GM12878 (cell line): ENCODE results near the gene ADCYAP1R1. TPM values are rescaled to one million over a fixed set of nuclear protein-coding genes. Genes with fewer than 3 reads are reported as not detected.

Source experiments
- ATAC-seq: fragments of 200-7000 bp; cut with Tn5 transposase; 3 replicates; pipeline ENCODE4 v1.9.1; 2020; ENCODE audit warnings: mild to moderate bottlenecking, moderate library complexity
- BruUV-seq: library from RNA; stranded (reverse); fragments of 400-500 nt; replicated peaks from 2 replicates; lab custom pipeline; 2021; lab: Mats Ljungman, UMichigan
- CTCF ChIA-PET: fragments of 300-600 bp; sonication (Branson Sonifier 250); formaldehyde crosslinking; extraction: SDS; loops from one replicate; lab custom pipeline; 2021; ENCODE audit warnings: inconsistent platforms; lab: Yijun Ruan, JAX
- POLR2A ChIA-PET: fragments of 350-600 bp; formaldehyde crosslinking; extraction: SDS; loops from one replicate; lab custom pipeline; 2021; ENCODE audit warnings: inconsistent platforms; lab: Charles Lee
- RAD21 ChIA-PET: fragments of 300-600 bp; sonication (Branson Sonifier 250); formaldehyde crosslinking; loops from one replicate; lab custom pipeline; 2023; ENCODE audit warnings: antibody characterized with exemption; ENCODE audit not compliant: unreplicated experiment; lab: Charles Lee
- SMC1A ChIA-PET: fragments of 300-600 bp; sonication (Branson Sonifier 250); formaldehyde crosslinking; loops from one replicate; lab custom pipeline; 2023; ENCODE audit not compliant: unreplicated experiment, uncharacterized antibody; lab: Charles Lee
- DNase-seq: peaks from one replicate; pipeline ENCODE4 v3.0.0-alpha.2; 2011; ENCODE audit warnings: low read depth, low spot score
- FAIRE-seq: peaks from 3 replicates; lab custom pipeline; 2011; peaks lifted over from hg19 to GRCh38; lab: Jason Lieb, UNC
- H2AFZ ChIP-seq: 2 replicates; pipeline ENCODE4 v1.6.0; 2011; ENCODE audit warnings: low read depth, low read length, control low read depth; ENCODE audit not compliant: control insufficient read depth
- H3K27ac ChIP-seq: 2 replicates; pipeline ENCODE4 v1.5.1; 2011; ENCODE audit warnings: control low read depth; ENCODE audit not compliant: control insufficient read depth, insufficient read depth
- H3K27me3 ChIP-seq, 2 experiments: replicated peaks in 1 of 2; 2 replicates each; pipeline versions ENCODE4 v1.6.0 to v1.6.1; 2011; ENCODE audit warnings: low read length in 1 of 2; ENCODE audit not compliant: control insufficient read depth in 2 of 2, insufficient read depth in 2 of 2
- H3K36me3 ChIP-seq, 2 experiments: 2 replicates each; pipeline ENCODE4 v1.5.1; 2011; ENCODE audit warnings: low read length in 1 of 2; ENCODE audit not compliant: control insufficient read depth in 2 of 2, insufficient read depth in 2 of 2
- H3K4me1 ChIP-seq: 2 replicates; pipeline ENCODE4 v1.6.1; 2011; ENCODE audit warnings: mild to moderate bottlenecking, low read length, moderate library complexity, mixed read lengths; ENCODE audit not compliant: control insufficient read depth, insufficient read depth
- H3K4me2 ChIP-seq: 2 replicates; pipeline ENCODE4 v1.6.0; 2011; ENCODE audit warnings: control low read depth; ENCODE audit not compliant: control insufficient read depth, insufficient read depth
- H3K4me3 ChIP-seq: fragments of 200-600 bp; sonication (generic); 2 replicates; pipeline ENCODE4 v1.5.1; 2016
- H3K79me2 ChIP-seq: 2 replicates; pipeline ENCODE4 v1.6.0; 2011; ENCODE audit warnings: low read length; ENCODE audit not compliant: control insufficient read depth, insufficient read depth
- H3K9ac ChIP-seq: 2 replicates; pipeline ENCODE4 v1.8.0; 2011; ENCODE audit warnings: low read length, control low read depth, mixed read lengths; ENCODE audit not compliant: control insufficient read depth, insufficient read depth
- H3K9me3 ChIP-seq: replicated peaks from 3 replicates; pipeline ENCODE4 v1.5.1; 2011; ENCODE audit warnings: mild to moderate bottlenecking, low read length; ENCODE audit not compliant: control insufficient read depth, insufficient read depth
- H4K20me1 ChIP-seq: 2 replicates; pipeline ENCODE4 v1.6.0; 2011; ENCODE audit not compliant: control insufficient read depth, insufficient read depth
- BCL11A ChIP-seq: IDR thresholded peaks from 2 replicates; pipeline ENCODE4 v1.6.1; 2011; ENCODE audit warnings: low read depth, low read length
- BHLHE40 ChIP-seq, 2 experiments: fragments of 450-650 bp in 1 of 2; IDR thresholded peaks; 2 replicates each; pipeline ENCODE4 v1.6.1; 2011 to 2017; ENCODE audit warnings: low read depth in 2 of 2, borderline replicate concordance in 1 of 2, improper control_type of control experiment in 1 of 2, low read length in 1 of 2, mild to moderate bottlenecking in 1 of 2
- BRCA1 ChIP-seq: IDR thresholded peaks from 2 replicates; pipeline ENCODE4 v1.6.1; 2011; ENCODE audit warnings: low read depth, low read length, improper control_type of control experiment
- CBX3 ChIP-seq: fragments of 200-600 bp; sonication (generic); IDR thresholded peaks from 2 replicates; pipeline ENCODE4 v1.6.1; 2016; ENCODE audit warnings: low read depth, borderline replicate concordance
- CHD2 ChIP-seq: IDR thresholded peaks from 2 replicates; pipeline ENCODE4 v1.6.1; 2011; ENCODE audit warnings: low read depth, low read length, improper control_type of control experiment, borderline replicate concordance
- FOS ChIP-seq: IDR thresholded peaks from 3 replicates; pipeline ENCODE4 v1.6.1; 2011; ENCODE audit warnings: borderline replicate concordance; ENCODE audit not compliant: insufficient read length; ENCODE audit errors: extremely low read depth
- FOXM1 ChIP-seq: IDR thresholded peaks from 2 replicates; pipeline ENCODE4 v1.6.1; 2012; ENCODE audit warnings: low read depth, mild to moderate bottlenecking, inconsistent platforms, low read length, moderate library complexity
- IRF4 ChIP-seq: IDR thresholded peaks from 2 replicates; pipeline ENCODE4 v1.6.1; 2011; ENCODE audit warnings: low read depth, low read length
- KAT2A ChIP-seq: conservative IDR thresholded peaks from 2 replicates; pipeline ENCODE4 v1.6.1; 2011; ENCODE audit warnings: low read depth, low read length; ENCODE audit not compliant: control insufficient read depth
- KLF5 ChIP-seq: fragments of 450-650 bp; IDR thresholded peaks from 2 replicates; pipeline ENCODE4 v1.6.1; 2014; ENCODE audit warnings: mild to moderate bottlenecking; ENCODE audit not compliant: partially characterized antibody
- MYC ChIP-seq: IDR thresholded peaks from 2 replicates; pipeline ENCODE4 v1.6.1; 2011; ENCODE audit warnings: mild to moderate bottlenecking, low read length, moderate library complexity, inconsistent platforms; ENCODE audit not compliant: insufficient read depth, insufficient replicate concordance, insufficient read length, severe bottlenecking
- PKNOX1 ChIP-seq: fragments of 450-650 bp; IDR thresholded peaks from 2 replicates; pipeline ENCODE4 v1.6.1; 2016; ENCODE audit warnings: mild to moderate bottlenecking
- PML ChIP-seq: IDR thresholded peaks from 2 replicates; pipeline ENCODE4 v1.6.1; 2012; ENCODE audit warnings: low read length, inconsistent platforms
- RELA ChIP-seq: fragments of 450-650 bp; IDR thresholded peaks from 2 replicates; pipeline ENCODE4 v1.8.0; 2014; ENCODE audit warnings: borderline replicate concordance; ENCODE audit not compliant: partially characterized antibody
- REST ChIP-seq: IDR thresholded peaks from 2 replicates; pipeline ENCODE4 v1.6.1; 2012; ENCODE audit warnings: mild to moderate bottlenecking, low read depth, low read length
- RFX5 ChIP-seq: IDR thresholded peaks from 2 replicates; pipeline ENCODE4 v1.6.1; 2011; ENCODE audit warnings: low read depth, low read length, improper control_type of control experiment
- SREBF1 ChIP-seq: IDR thresholded peaks from 2 replicates; pipeline ENCODE4 v1.6.1; 2012; ENCODE audit warnings: mild to moderate bottlenecking, low read length
- SREBF2 ChIP-seq: IDR thresholded peaks from 2 replicates; pipeline ENCODE4 v1.6.1; 2012; ENCODE audit warnings: mild to moderate bottlenecking, low read length
- SRF ChIP-seq, 2 experiments: IDR thresholded peaks; 2 replicates each; pipeline ENCODE4 v1.6.1; 2011; ENCODE audit warnings: low read depth in 2 of 2, low read length in 2 of 2, mild to moderate bottlenecking in 1 of 2, moderate library complexity in 1 of 2
- TCF7 ChIP-seq: IDR thresholded peaks from 2 replicates; pipeline ENCODE4 v1.6.1; 2014; ENCODE audit warnings: antibody characterized with exemption, borderline replicate concordance
- YY1 ChIP-seq: IDR thresholded peaks from 2 replicates; pipeline ENCODE4 v1.6.1; 2011; ENCODE audit warnings: low read depth, mild to moderate bottlenecking, low read length
- ZZZ3 ChIP-seq: IDR thresholded peaks from 2 replicates; pipeline ENCODE4 v1.6.1; 2011; ENCODE audit warnings: low read depth; ENCODE audit not compliant: control insufficient read depth, insufficient read length
- WGBS: methylation state at CpG from one replicate; pipeline ENCODE4 v1.1.6; 2016; ENCODE audit warnings: low lambda C conversion rate; ENCODE audit not compliant: insufficient replicate concordance, insufficient coverage; ENCODE audit errors: missing lambda C conversion rate; 5-methylcytosine and 5-hydroxymethylcytosine counted together
- in situ Hi-C: fragments of 300-500 bp; cut with MboI; formaldehyde crosslinking; loops from 9 replicates; pipeline ENCODE4 v1.14.3; 2018; ENCODE audit warnings: mixed read lengths
- intact Hi-C: fragments of 100-400 bp; cut with micrococcal nuclease; formaldehyde crosslinking; loops from one replicate; pipeline ENCODE4 v1.14.2; 2022; ENCODE audit not compliant: unreplicated experiment
- polyA plus RNA-seq, 11 experiments: library from polyadenylated mRNA; depleted of rRNA in 4 of 11; unstranded in 6 of 11; stranded (reverse) in 5 of 11; fragments of >200 nt; fragmentation: Nextera tagmentation in 4 of 11; fragmentation: Illumina TruSeq in 1 of 11; extraction: Ambion mirVana in 4 of 11; extraction: Trizol in 1 of 11; gene quantifications; 1 replicate in 1 of 11; 2 replicates in 10 of 11; pipeline versions ENCODE4 v1.2.1 to v1.2.3, GENCODE V29; 2011 to 2016; ENCODE audit warnings: inconsistent platforms in 2 of 11, missing spikeins in 2 of 11, low read depth in 1 of 11
- total RNA-seq, 4 experiments: library from RNA; depleted of rRNA in 3 of 4; stranded (reverse); fragments of >200 nt in 3 of 4; fragmentation: Illumina TruSeq in 1 of 4; extraction: Trizol in 1 of 4; gene quantifications; 2 replicates each; pipeline versions ENCODE4 v1.2.1 to v1.2.3, GENCODE V29; 2013 to 2021

Gene ADCYAP1R1
- total and polyA plus RNA-seq, 10 of the 15 experiments (the other 5 are each of a cell fraction or from before 2014, with no cell fraction given) = not detected

GRCh38 chr7:31083210-31083786 is 31.2 kb downstream of the ADCYAP1R1 start (continued):
- TF ChIP-seq RELA = no peak
- TF ChIP-seq FOS = no peak
- TF ChIP-seq CBX3 = no peak
- TF ChIP-seq SRF (IDR thresholded peaks at IDR 0.05; ENCODE audit: low read depth in 2 of 2, low read length in 2 of 2) = no peak
- TF ChIP-seq PKNOX1 = no peak
- TF ChIP-seq KAT2A = no peak
- TF ChIP-seq CHD2 = no peak

- no peaks in the 10 kb centered on the region for H3K9me3 ChIP-seq
- no peak for FAIRE-seq
- H4K20me1 ChIP-seq = no peaks in the 10 kb centered on the region
- ChIA-PET RAD21 (no interaction called here), POLR2A (no interaction called here), SMC1A (no interaction called here), CTCF (no interaction called here)
- H3K36me3 ChIP-seq = no peaks in the 10 kb centered on the region
- WGBS = 5% methylated on average over 1 of the region's 1 CpG
- no peak overlapping the region for H3K4me2 ChIP-seq
- TF ChIP-seq BRCA1 (no peak), TCF7 (no peak), YY1 (no peak), PML (no peak), RFX5 (no peak), IRF4 (no peak), KLF5 (no peak), BHLHE40 (IDR thresholded peaks at IDR 0.05; ENCODE audit: borderline replicate concordance in 1 of 2, low read depth in 2 of 2, low read length in 1 of 2) (no peak), REST (no peak), FOXM1 (no peak), BCL11A (no peak), SREBF2 (no peak), MYC (no peak), SREBF1 (no peak), ZZZ3 (no peak)
- intact Hi-C loops = no loop called here
- in situ Hi-C loops = no loop called here
- BruUV-seq = no TSS peak
- H3K4me3 ChIP-seq = no peak overlapping the region
- H3K9ac ChIP-seq = no peak overlapping the region
- no peaks in the 10 kb centered on the region for H3K79me2 ChIP-seq
- ATAC-seq = no peak
- H3K4me1 ChIP-seq = no peaks in the 10 kb centered on the region
- peaks cover 3 to 4% of the 10 kb centered on the region in 2 experiments; a peak in 2 of 4 replicates for H3K27me3 ChIP-seq
- H2AFZ ChIP-seq = no peak overlapping the region
- no peak overlapping the region for H3K27ac ChIP-seq
- no peak for DNase-seq
These were observed 32.1 kb downstream of the ADCYAP1R1 start for GRCh38 chr7:31084226-31084625.
